Neural progenitor cell (in vitro differentiated cells): ENCODE measurements around the gene SPAG6.

Experiments used
- EZH2 ChIP-seq: fragments of 200-600 bp; sonication (generic); IDR thresholded peaks from 2 replicates; pipeline ENCODE4 v1.6.1; 2017; ENCODE audit warnings: antibody characterized with exemption, mild to moderate bottlenecking, moderate library complexity
- EZH2phosphoT487 ChIP-seq: fragments of 200-600 bp; sonication (generic); IDR thresholded peaks from 2 replicates; pipeline ENCODE4 v1.6.1; 2017; ENCODE audit warnings: antibody characterized with exemption
- TF ChIP-seq, protein P1 (sequence below): fragments of 200-600 bp; sonication (generic); IDR thresholded peaks from 2 replicates; pipeline ENCODE4 v1.5.1; 2017; ENCODE audit warnings: antibody characterized with exemption, mild to moderate bottlenecking

DNA sequence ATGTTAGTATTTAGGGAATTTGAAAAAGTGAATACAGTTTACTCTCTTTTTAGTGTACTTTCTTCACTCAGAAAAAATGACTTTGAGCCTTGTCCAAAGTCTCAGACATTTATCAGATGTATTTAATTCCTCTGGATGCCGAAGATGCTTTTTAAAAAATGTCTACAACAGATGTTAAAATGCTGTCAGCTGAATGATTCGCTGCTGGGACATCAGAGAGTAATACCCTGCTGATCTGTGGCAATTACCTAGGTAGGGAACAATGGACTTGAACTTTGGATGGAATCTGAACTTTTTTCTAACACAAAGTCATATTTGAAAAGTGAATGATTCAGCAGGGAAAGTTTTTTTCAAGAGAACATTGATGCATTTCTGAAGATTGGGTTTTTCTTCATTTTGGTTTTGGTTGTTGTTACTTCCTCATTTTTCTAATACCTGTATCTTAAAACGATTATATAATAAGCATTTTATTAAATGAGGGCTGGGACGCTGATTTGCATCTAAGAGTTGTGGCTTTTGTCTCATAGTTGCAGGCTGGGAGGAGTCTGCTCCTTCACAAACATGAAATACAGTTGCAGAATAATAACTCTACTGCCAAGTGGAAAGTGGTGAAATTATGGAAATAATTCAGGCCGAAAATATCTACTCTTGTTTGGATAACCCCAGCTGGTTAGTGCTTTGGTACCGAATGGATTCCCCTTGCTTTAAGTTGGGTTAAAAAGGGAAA lies 98.0 kb downstream of the SPAG6 start:
- TF ChIP-seq, protein P1, sequence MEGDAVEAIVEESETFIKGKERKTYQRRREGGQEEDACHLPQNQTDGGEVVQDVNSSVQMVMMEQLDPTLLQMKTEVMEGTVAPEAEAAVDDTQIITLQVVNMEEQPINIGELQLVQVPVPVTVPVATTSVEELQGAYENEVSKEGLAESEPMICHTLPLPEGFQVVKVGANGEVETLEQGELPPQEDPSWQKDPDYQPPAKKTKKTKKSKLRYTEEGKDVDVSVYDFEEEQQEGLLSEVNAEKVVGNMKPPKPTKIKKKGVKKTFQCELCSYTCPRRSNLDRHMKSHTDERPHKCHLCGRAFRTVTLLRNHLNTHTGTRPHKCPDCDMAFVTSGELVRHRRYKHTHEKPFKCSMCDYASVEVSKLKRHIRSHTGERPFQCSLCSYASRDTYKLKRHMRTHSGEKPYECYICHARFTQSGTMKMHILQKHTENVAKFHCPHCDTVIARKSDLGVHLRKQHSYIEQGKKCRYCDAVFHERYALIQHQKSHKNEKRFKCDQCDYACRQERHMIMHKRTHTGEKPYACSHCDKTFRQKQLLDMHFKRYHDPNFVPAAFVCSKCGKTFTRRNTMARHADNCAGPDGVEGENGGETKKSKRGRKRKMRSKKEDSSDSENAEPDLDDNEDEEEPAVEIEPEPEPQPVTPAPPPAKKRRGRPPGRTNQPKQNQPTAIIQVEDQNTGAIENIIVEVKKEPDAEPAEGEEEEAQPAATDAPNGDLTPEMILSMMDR: no peak
- TF ChIP-seq EZH2 (no peak), EZH2phosphoT487 (no peak)
